ENCODE measurements around the gene LYPD5.
"Not testable (repeated sequence)": the region's sequence is repeated elsewhere in the genome, so short reads cannot be mapped to it uniquely, and the experiment has no call there.

The LYPD5 gene

DNA sequence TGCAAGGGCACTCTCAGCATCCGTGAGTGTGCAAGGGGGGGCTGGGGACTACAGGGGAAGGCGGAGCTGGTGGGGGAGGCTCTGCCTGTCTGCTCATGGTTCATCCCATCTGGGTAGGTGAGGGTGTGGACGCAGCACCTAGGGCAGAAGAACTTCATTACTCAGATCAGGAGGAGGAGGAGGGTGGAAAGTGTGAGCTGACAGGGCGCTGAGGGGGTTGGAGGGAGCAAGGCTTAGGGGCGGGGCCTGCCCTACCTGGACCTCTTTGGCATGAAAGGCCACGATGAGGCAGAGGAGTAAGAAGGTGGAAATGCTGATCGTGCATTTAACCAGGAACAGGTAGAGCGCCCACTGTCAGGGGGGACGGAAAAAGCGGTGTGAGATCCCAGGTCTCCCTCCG is 26.0 kb downstream of the LYPD5 start:
- FAIRE-seq: no peak

DNA sequence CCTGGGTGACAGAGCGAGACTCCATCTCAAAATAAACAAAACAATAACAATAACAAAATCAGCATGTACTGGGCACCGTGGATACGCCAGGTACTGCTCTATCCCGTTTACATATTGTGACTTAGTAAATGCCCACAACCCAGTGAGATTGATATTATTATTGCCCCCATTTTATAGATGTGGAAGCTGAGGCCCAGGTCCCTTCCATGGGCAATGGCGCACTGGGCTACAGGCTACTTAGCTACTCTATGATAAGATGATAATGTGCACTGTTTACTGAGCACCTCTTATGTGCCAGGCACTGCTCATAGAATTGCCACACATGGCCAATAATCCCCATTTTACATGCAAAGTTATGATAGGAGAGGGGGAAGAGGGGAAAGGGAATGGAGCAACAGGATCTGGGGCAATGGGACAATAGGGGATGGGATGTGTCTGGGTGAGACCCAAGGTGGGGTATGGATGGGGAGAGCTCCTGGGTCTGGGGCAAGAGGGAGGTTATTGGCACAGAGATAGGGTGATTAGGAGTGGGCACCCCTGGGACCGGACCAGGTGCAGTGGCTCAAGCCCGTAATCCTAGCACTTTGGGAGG is 26.9 kb downstream of the LYPD5 start:
- FAIRE-seq: no peak

DNA sequence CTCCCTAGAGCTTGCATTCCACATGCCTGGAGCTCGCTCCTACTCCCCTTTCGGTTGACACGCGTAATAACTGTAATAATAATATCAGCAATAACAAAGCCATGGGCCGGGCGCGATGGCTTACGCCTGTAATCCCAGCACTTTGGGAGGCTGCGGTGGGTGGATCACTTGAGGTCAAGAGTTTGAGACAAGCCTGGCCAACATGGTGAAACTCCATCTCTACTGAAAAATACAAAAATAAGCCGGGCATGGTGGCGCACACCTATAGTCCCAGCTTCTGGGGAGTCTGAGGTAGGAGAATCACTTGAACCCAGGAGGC is 27.3 kb downstream of the LYPD5 start:
- not testable (repeated sequence) for FAIRE-seq

DNA sequence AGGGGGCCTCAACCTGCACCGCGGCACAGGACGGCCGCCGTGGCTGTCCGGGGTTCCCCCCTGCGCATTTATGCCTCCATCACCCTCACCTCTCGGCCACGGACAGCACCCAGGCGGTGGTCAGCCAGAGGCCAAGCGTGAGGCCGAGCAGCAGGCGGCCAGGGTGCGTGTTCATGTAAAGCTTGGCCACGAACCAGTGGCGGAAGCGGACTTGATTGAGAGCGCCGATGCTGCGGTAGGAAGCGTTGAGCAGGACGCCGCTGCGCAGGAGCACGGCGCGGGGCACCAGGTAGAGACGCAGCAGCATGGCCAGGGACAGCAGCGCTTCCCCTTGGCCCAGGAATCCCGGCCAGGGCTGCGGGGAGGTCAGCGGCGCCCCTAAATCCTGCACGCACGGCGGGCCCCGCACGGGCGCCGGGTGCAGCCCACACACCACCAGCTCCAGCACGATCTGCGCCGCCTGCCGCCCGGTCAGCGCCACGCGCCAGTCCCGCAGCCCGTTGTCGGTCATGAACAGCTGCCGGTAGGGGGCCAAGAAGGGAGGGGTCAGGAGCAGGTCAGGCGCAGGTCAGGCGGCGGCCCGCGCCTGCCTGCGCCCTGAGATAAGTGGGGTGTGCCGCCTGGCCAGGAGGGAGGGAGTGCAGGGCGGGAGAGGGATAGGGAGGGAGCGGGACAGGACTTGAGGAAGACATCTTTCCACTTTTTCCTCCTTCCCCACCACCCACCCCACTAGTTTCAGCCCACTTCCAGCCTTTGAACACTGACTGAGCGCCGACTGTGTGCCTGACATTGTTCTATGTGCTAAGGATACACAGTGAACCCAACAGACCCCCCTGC is 27.9 kb downstream of the LYPD5 start:
- no peak for FAIRE-seq

DNA sequence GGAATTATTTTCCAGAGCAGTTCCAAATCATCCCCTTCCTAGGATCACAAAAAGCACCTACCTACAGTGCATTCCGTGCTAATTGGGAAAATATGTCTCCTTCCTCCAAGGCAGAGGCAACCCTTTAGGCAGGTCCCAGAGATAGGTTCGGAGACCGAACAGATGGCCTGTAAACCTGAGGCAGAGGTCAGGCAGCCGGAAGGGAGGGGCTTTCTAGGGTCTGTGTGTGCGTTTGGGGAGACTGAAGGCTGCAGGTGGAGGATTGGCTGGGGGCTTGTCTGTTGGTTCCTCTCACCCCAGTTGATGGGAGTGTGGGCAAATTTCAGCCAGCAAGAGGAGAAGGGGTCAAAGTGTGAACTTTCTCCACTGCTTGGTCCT is 28.5 kb downstream of the LYPD5 start:
- FAIRE-seq: no peak

DNA sequence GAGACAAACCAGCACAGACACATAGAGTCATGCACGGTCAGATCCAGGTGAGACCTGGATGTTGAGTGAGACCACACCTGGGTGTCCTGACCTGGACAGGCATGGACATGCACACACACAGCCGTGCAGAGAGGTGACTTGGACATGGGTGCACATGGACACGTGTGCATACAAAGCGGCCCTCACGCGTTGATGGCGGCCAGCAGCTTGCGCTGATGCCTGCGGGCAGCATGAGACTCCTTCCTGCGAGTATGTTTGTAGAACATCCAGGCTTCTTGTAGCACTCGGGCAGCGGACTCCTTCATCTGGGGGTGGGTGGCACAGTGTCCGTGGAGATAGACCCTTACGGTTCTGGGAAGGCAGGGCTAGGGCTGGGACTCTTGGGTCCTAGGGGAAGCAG is 33.0 kb downstream of the LYPD5 start:
- FAIRE-seq: no peak

DNA sequence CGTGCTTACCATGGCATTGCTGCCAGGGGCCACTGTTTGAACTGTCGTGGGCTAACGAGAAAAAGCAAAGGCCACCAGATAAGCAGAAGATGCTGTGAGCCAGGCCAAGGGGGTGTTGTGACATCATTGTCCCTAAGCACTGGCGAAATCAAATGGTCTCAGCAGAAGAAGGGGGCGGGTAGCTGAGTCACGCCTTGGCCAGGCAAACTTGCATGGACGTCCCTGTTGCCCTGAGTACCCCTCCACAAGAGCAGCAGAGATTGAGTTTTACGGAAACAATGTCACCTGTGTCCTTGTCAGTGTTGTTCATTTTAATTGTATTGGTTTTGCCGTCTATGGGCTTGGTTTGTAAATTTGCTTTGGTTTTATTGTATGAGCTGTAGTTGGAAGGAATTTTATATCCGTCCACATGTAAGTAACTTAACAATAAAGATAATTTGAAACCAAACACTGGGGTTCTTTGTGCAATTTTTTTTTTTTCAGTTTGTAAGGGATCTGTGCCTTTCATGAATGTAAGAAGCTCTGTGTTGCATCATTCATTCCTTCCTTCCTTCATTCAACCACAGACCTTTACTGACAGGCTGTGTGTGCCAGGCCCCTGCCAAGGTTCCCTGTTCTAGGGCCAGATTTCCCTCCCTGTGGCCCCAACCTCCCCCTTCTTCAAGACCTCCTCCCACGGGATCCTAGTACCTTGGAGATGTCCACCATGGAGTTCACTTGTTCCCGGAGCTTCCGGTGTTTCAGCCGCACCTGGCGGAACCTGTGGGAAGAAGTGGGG is 33.8 kb downstream of the LYPD5 start:
- no peak for FAIRE-seq

DNA sequence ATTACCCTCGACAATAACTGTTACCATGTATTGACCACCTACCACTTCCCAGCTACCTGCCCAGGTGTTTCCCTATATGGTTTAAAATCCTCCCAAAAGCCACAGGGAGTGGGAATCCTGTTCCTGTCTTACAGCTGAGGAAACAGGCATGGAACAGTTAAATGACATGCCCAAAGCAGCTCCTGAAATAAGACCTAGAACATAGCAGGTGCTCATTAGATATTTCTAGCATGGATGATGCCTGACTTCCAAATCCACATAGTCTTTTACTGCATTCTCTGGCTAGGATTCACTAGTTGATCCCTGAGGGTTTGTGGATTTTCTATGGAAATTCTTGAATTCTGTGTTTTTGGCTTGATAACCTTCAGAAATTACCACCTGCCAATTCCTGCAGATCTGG is 34.4 kb downstream of the LYPD5 start:
- FAIRE-seq: no peak

DNA sequence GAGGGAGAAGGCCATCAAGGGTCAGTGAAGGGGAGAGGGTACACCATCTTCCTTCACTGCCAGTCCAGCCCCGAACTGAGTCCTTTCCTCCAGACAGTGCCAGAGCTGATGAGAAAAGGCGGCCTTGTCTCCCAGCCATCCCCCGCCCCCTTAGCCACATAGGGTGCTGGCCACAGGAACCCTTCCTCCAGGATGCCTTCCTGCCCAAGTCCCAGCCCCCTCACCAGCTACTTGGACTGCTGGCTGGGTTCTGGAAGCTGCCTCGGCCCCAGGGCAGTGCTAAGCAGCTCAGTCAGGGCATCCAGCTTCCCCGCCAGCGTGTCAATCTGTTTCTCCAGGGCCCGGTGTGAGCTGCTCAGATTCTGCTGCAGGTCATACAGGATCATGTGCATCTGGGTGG is 34.9 kb downstream of the LYPD5 start:
- FAIRE-seq: no peak

DNA sequence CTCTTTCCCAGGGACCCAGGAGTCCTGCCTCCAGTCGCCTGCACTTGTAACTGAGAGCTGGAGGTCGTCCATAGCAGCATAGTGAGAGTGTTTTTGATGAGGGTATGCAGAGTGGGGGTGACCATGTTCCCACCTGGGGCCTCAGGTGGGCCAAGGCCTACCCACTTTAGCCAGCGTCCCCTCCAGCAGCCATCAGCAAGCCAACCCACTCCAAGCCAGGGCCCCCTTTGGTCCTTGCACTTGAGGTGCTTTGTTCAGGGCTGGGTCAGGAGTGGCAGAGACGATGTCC is 35.5 kb downstream of the LYPD5 start:
- no peak for FAIRE-seq

DNA sequence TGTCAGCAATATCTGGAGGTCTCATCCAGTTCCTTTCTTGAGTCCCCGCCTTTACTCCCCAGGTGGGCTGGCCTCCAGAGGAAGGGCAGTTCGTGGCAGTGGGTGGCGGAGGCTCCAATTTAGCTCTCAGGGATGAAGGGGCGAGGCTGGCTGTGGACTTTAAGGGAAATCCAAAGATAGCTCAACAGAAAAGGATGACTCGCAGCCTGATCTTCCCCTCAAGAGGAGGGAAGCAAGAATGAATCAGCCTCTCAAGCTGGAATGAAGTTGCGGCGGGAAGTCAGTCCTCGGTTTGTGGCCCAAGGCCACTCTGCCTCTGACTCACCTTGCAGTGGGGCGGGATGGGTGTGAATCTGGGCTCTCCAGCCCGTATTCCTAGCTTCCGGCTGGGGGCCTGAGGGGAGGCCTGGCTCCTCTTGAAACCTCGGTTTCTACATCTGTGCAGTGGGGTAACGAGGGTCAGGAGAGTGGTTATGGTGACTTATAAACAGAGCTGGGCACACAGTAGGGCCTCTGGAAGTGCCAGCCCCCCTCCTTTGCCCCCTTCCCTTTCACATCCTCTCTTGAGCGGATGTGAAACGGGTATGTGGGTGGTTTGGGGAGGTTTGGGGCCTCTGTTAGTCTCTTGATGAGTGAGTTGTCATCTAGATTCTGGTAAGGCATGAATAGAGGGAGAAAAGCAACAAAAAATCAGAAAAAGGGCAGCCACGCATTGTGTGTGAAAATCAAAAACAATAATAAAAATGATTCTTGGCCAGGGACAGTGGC is 37.0 kb downstream of the LYPD5 start:
- no peak for FAIRE-seq

DNA sequence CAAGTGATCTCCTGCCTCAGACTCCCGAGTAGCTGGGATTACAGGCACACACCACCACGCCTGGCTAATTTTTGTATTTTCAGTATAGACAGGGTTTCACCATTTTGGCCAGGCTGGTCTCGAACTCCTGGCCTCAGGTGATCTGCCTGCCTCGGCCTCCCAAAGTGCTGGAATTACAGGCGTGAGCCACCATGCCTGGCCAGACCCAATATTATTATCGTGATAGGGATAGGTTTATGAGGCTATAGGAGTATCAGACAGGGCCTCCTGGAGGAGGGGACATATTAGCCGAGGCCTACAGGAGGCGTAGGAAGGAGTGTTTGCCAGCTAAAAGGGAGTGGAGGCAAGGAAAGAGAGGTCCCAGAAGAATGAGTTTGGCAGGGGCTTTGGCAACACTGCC is 37.6 kb downstream of the LYPD5 start:
- FAIRE-seq: not testable (repeated sequence)

DNA sequence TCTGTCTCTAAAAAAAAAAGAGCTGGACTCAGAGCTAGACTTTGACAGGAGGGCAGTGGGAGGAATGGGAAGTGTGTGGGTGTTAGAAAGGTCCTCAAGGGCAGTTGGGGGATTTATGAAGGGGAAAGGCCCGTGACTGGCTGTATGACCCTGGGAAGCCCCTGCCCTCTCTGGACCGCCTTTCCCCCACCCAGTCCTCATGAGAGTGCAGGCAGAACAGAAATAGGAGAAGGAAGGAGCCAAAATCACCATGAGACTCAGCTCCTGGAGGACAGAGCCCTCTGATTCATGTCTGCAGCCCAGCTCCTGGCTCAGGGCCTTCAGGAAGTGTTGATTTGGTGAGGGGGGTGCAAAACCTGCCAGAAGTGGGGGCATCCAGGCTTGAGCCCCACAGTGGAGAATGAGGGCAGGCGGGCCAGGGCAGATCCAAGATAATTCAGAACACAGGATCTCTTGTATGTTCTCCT is 38.7 kb downstream of the LYPD5 start:
- no peak for FAIRE-seq

DNA sequence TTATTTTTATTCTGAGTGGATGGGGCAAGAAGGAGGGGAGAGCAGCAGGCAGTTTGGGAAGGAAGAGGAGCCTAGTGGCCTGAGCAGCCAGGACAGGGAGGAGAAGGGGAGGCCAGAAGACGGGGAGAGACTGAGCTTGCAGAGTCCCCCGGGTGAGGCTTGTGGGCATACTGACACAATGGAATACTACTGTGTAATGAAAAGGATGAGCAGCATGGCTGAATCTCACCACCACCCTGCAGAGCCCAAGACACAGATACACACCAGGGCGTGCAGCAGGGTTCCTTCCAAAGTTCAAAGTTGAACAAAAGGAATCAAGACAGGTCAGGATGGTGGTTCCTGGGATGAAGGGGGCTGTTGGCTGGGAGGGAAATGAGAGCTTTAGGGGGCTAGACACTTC is 39.4 kb downstream of the LYPD5 start:
- FAIRE-seq: no peak

DNA sequence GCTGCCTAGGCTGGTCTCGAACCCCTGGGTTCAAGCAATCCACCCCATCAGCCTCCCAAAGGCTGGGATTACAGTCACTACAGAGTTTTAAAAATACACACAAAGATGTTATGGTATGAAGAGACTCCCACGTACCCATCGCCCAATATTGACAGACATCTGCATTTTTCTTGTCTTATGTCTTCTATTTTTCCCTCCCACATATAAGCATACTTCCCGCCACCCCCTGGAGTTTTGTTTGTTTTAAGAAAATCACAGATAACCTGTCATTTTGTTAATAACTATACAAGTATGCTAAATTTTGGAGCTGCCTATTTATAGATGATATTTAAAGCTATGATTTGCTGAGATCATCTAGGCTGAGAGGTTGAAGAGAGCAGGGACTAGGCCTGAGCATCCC is 41.3 kb downstream of the LYPD5 start:
- FAIRE-seq: no peak

DNA sequence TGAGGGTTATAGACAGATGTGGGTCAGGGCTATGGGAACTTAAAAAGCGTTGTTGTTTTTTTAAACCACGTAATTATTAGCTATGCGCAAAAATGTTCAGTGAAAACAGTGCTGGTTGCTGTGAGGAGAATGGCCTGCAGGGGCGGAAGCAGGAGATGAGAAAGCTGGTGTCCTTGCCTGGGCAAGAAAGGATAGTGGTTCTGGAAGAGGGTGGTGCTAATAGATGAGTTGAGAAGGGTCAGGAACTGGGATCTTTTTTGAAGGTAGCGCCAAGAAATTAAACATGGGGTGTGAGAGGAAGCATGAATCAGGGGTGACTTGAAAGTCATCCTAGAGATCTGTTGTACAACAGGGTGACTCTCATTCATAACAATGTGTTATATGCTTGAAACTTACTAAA is 42.7 kb downstream of the LYPD5 start:
- no peak for FAIRE-seq

DNA sequence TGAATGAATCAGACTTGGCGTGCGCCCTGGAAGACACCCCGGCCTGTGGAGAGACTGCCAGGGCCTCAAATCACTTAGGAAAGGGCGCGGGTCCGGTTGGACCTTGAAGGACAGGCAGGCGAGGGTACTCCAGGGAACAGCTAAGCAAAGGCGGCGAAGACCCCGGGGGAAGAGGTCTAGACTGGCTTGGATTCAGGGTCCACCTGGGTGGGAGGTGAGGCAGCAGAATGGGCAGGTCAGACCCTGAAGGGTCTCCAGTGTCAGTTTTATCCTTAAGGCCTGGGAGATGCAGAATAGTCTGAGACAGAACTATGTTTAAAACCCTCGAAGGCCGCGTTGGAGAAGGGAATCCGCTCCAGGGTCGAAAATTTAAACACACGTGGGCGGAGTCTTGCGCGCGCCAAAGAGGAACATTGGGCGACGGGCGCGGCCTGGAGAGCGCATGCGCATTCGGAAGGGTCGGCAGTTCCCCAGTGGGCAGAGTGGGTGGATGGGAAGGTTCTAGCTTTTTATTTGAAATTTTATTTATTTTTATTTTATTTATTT is 46.9 kb downstream of the LYPD5 start:
- no peak for FAIRE-seq

DNA sequence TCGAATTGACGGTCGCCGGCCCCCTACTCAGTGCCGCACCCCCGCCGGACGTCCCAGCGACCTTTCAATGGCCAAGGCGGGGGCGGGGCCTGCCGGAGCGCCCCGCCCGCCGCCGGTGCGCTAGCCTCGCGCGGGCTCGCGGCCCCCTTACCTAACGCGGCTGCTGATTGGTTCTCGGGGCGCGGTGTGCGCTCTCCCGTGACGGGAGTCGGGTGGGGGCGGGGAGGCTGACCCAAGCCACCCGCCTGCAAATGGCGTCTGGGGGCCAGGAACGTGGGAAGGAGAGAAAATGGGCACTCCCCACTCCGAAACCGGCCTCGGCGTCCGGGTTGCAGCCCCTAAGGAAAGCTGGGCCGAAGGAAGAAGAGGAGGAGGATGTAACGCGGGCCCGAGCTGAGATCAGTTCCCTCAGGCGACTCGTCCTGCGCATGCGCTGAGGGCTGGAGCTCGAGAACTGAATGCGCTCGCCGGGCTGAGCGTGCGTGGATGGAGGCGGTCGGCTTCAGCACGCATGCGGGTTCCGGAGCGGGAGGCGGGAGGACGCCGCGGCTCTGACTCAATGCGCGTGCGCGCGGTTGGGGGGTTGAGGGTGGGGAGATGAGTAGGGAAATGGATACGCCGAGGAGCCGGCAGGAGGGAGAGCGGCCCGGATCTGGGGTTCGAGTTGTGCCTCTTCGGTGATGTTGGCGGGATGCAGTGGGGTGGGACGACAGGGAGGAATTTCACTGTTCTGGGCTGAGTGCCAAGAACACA is 47.6 kb downstream of the LYPD5 start, which contains the start of gene SMG9:
Gene SMG9 (minus strand): TSS at position 460 of the 753 bp plus-strand sequence. CDS start 4,221 bp downstream, outside the sequence.
- FAIRE-seq: no peak

DNA sequence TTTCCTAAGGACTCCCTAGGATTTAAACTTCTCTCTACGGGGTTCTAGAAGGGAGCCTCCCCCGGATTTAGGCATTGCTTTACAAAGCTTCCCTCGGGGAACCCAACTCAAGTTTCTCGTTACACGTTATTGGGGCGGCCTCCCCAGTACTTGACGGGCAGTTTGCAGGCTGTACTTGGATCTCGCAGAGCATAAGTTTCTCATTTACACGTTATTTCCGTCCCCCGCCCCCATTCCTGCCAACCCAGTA is 48.1 kb downstream of the LYPD5 start:
- FAIRE-seq: no peak

DNA sequence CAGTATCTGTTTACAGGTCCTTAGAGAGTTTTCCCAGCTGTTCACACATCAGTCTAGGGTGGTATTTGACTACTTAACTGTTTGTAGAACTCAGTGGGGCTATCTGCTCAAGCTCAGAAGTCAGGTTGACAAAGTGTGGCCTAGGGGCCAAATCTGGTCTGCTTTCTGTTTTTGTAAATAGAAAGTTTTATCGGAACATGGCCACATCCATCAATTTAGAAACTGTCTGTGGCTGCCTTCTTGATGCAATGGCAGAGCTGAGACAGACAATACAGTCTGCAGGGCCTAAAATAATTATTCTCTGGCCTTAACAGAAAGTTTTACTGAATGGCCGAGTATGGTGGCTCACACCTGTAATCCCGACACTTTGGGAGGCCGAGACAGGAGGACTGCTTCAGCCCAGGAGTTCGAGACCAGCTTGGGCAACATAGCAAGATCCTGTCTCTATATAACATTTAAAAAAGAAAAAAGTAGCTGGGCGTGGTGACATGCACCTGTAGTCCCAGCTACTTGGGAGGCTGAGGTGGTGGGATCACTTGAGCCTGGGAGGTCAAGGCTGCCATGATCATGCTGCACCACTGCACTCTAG is 49.9 kb downstream of the LYPD5 start:
- no peak for FAIRE-seq

DNA sequence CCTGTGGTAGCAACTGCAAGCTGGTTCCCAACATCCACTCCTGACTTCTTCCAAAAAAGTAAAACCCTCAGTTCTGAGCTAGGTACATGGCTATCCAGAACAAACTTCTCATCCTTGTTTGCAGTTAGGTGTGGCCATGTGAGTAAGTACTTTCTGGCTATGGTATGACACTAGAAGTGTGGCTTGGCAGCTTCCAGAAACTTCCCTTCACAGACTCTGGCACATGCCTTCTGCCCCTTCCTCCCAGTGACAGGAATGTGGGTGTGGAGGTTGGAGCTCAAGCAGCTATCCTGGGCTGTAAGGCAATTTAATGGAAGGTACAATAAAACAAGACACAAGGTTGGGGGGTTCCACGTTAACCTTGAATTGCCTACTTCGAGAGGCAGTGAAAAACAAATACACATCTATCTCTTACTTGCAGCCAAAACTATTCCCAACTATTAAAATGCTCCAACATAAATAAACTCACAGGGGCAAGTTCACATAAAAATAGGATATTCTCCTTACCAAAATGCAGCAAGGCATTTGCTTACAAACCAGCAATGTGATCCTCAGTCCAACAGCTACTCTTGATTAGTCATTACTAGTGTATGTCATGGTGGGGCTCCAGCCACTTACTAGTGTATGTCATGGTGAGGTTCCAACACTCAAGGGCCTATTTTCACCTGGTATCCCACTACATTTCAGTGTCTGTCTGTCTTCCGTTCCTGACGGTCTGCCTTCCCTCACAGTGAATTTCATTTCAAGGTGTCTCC is 50.6 kb downstream of the LYPD5 start:
- FAIRE-seq: no peak

Measured in colon (tissue), 2 donors.